Left lung (tissue), 10 donors: ENCODE data around the gene CD63. TPM values are rescaled to one million over a fixed set of nuclear protein-coding genes. Genes with fewer than 3 reads are reported as not detected.

Experiments
- ATAC-seq: fragments of 200-7000 bp; cut with Tn5 transposase; one replicate; pipeline ENCODE4 v1.9.1; 2020; ENCODE audit warnings: moderate library complexity
- DNase-seq, 4 donors: peaks; one replicate each; pipeline ENCODE4 v3.0.0-alpha.2; 2013 to 2020
- H3K27ac ChIP-seq, 2 donors: fragments of 200-600 bp; sonication (generic) in 1 of 2; one replicate each; pipeline versions ENCODE4 v1.5.0 to v1.8.0; 2020 to 2021
- H3K27me3 ChIP-seq, 2 donors: fragments of 200-600 bp; sonication (generic) in 1 of 2; one replicate each; pipeline versions ENCODE4 v1.5.0 to v1.8.0; 2020 to 2021
- H3K36me3 ChIP-seq, 2 donors: fragments of 200-600 bp; sonication (generic) in 1 of 2; one replicate each; pipeline versions ENCODE4 v1.5.0 to v1.8.0; 2020 to 2021
- H3K4me1 ChIP-seq, 2 donors: fragments of 200-600 bp; one replicate each; pipeline ENCODE4 v1.8.0; 2021
- H3K4me3 ChIP-seq, 2 donors: fragments of 200-600 bp; sonication (generic) in 1 of 2; one replicate each; pipeline versions ENCODE4 v1.5.0 to v1.8.0; 2020 to 2021; ENCODE audit warnings: mild to moderate bottlenecking in 1 of 2
- H3K9me3 ChIP-seq, 2 donors: fragments of 200-600 bp; sonication (generic) in 1 of 2; one replicate each; pipeline versions ENCODE4 v1.5.0 to v1.8.0; 2020 to 2021
- intact Hi-C, 2 donors: fragments of 100-400 bp; cut with DNase I; formaldehyde crosslinking; loops; one replicate each; pipeline versions ENCODE4 v1.11.2 to v1.14.2; 2022
- polyA plus RNA-seq, 6 donors: library from polyadenylated mRNA; unstranded; fragments of 120-200 nt; gene quantifications; one replicate each; pipeline ENCODE4 v1.2.1, GENCODE V29; 2013; ENCODE audit not compliant: insufficient read length in 6 of 6
- total RNA-seq, 2 donors: library from RNA; stranded (reverse); fragmentation: NEBNext Ultra II Directional; extraction: Animal tissue kit (Norgen Biotek cat#: 25700); gene quantifications; one replicate each; pipeline ENCODE4 v1.2.1, GENCODE V29; 2021
- TF ChIP-seq, protein P1 (sequence below), 2 donors: fragments of 200-600 bp; sonication (generic) in 1 of 2; IDR thresholded peaks; one replicate each; pipeline versions ENCODE4 v1.5.0 to v1.8.0; 2021; ENCODE audit warnings: antibody characterized with exemption in 2 of 2
- donor health status: DM: no; HTN: yes; CAD: no.
- donor health status: DM: no; HTN: no; CAD: no.

CD63 gene
- total and polyA plus RNA-seq, 8 donors = 585 to 1,766 (median 677) TPM

DNA sequence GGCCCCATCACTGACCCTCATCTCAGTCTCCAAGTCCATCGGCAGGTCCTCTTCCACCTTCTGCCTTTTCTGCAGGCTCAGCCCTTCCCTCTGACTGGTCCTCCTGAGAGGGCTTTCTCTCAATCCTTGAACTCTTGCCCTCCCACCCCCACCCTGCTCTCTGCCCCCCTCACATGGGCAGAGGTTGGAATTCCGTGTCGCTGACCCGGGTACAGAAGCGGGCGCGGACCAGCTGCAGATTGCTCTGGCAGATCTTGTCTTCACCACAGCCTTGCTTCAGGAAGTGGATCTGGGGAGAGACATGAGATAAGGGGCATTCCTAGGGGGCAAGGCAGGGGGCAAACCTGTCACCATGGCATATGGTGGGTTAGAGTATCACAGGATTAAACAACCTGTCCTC, 33.5 kb downstream of the CD63 start:
- no peaks in the 10 kb centered on the region for H3K4me1 ChIP-seq
- no peak overlapping the region for H3K4me3 ChIP-seq
- ATAC-seq (no peak), DNase-seq (peak in 1 of 4 donors; percentile 15)
- TF ChIP-seq, protein P1, sequence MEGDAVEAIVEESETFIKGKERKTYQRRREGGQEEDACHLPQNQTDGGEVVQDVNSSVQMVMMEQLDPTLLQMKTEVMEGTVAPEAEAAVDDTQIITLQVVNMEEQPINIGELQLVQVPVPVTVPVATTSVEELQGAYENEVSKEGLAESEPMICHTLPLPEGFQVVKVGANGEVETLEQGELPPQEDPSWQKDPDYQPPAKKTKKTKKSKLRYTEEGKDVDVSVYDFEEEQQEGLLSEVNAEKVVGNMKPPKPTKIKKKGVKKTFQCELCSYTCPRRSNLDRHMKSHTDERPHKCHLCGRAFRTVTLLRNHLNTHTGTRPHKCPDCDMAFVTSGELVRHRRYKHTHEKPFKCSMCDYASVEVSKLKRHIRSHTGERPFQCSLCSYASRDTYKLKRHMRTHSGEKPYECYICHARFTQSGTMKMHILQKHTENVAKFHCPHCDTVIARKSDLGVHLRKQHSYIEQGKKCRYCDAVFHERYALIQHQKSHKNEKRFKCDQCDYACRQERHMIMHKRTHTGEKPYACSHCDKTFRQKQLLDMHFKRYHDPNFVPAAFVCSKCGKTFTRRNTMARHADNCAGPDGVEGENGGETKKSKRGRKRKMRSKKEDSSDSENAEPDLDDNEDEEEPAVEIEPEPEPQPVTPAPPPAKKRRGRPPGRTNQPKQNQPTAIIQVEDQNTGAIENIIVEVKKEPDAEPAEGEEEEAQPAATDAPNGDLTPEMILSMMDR (IDR thresholded peaks at IDR 0.05) = no peak
- intact Hi-C loops = no loop called here
- no peaks in the 10 kb centered on the region for H3K27me3 ChIP-seq
- H3K27ac ChIP-seq = no peak overlapping the region
- no peaks in the 10 kb centered on the region for H3K9me3 ChIP-seq
- peaks cover 0 to 4% of the 10 kb centered on the region in 2 donors for H3K36me3 ChIP-seq

DNA sequence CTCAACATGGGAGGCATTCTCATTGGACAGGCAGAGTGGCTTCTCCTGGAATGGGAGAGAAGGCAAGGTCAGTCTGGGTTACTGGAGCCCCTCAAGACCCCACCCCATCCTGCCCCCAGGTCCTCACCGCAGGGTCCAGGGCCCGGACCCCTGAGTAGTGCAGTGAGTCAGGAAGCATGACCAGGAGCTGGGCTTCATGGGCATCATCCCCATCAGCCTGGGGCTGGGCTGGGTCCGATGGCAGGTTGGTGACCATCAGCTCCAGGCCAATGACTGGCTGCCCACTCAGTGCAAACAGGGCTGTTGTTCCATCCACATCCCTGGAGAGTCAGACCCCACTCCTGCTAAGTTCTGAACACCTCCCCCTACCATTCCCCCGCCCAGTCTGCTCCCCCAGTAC, 34.2 kb downstream of the CD63 start:
- Histone ChIP-seq H3K36me3 (peaks cover 0 to 4% of the 10 kb centered on the region in 2 donors), H3K4me3 (no peak overlapping the region), H3K27me3 (no peaks in the 10 kb centered on the region), H3K4me1 (no peaks in the 10 kb centered on the region), H3K27ac (no peak overlapping the region), H3K9me3 (no peaks in the 10 kb centered on the region)
- intact Hi-C loops = no loop called here
- TF ChIP-seq, protein P1 (IDR thresholded peaks at IDR 0.05) = no peak
- no peak for ATAC-seq
- DNase-seq = peak in 1 of 4 donors; percentile 3

DNA sequence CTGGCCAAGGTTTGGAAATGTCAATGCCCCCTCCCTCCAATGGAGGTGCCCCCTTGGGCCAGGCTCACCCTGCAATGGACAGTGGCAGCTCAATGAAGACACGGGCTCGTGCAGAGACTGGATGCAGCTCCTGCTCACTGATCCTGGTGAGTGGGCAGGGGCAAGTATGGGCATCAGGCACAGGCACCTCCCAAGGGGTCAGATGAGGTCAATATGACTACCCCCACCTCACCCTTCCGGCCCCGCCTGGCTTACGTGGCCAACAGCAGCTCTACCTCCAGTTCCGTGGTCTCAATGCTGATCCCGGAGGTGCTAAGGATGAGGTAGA, 34.7 kb downstream of the CD63 start:
- Histone ChIP-seq H3K4me1 (no peaks in the 10 kb centered on the region), H3K4me3 (no peak overlapping the region), H3K27ac (no peak overlapping the region), H3K27me3 (no peaks in the 10 kb centered on the region), H3K9me3 (no peaks in the 10 kb centered on the region), H3K36me3 (peaks cover 0 to 4% of the 10 kb centered on the region in 2 donors)
- no peak for DNase-seq
- TF ChIP-seq, protein P1 (IDR thresholded peaks at IDR 0.05) = no peak
- intact Hi-C loops = no loop called here
- ATAC-seq = no peak

DNA sequence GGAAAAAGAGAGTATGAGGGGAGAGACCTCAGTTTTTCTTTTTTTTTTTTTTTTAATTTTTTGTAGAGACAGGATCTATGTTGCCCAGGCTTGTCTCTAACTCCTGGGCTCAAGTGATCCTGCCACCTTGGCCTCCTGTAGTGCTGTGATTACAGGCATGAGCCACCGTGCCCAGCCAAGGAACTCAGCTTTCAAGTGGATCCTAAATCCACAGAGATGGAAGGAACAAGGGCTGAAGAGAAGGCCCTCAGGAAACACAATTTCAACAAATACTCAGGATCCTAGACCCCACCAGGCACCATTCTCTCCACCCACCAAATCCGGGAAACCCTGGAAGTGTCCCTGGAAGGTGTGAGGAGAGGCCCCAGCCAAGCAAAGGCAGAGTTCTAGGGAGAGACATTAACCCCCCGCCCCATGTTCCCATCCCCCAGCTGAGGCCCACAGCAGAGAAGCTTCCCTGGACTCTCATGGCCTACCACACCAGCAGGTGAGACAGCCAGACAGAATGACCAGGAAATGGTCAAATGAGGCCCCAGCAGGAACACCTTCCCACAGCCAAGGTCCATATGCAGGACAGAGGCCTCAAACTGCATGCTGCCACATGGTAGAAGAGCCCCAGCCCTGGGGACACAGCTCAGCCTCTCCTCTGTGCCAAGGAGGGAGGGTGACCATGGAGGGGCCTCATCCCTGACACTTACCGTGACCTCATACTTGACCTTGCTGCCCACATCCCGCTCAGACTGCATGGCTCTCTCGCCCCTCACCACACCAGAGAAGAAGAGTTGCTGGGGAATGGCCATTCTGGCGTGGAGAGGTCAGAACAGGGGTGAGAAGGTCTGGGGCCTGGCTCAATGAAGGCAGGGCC, 35.3 kb downstream of the CD63 start:
- Histone ChIP-seq H3K4me1 (no peaks in the 10 kb centered on the region), H3K27me3 (no peaks in the 10 kb centered on the region), H3K9me3 (no peaks in the 10 kb centered on the region), H3K4me3 (no peak overlapping the region), H3K27ac (no peak overlapping the region), H3K36me3 (peaks cover 0 to 4% of the 10 kb centered on the region in 2 donors)
- ATAC-seq (no peak), DNase-seq (peak in 1 of 4 donors; percentile 20)
- TF ChIP-seq, protein P1 (IDR thresholded peaks at IDR 0.05) = no peak
- intact Hi-C loops = no loop called here

DNA sequence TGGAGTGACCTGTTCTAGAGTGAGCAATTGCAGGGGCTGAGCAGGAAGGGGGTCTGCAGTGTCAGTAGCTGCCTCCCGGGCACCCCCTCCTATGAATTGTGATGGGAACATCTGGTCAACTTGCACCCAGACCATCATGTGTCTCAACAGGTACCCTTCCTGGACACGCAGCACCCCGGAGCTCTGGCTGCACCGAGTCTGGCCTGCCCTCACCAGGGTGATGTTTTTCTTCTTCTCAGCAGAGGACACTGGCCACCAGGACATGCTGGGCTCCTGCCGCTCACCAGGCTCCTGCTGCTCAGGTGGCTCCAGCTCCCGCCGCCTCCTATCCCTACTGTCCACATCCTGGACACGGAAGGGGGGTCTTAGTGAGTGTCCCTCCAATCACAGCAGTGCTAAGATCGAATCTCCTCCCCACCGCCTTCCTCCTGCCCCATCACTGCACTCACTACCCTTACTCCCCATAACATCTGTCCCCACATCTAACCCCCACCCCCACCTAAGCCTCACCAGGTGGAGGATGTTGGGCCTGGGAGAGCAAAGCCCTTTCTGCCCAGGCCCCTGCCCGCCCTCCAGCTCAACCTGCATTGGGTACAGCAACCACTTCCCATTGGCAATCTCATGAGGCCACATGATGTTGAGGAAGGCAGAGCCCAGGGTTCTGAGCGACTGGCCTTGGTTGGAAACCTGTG, 36.0 kb downstream of the CD63 start:
- TF ChIP-seq, protein P1 (IDR thresholded peaks at IDR 0.05) = no peak
- intact Hi-C loops = no loop called here
- H3K4me1 ChIP-seq = no peaks in the 10 kb centered on the region
- no peaks in the 10 kb centered on the region for H3K9me3 ChIP-seq
- H3K27ac ChIP-seq = no peak overlapping the region
- ATAC-seq = no peak
- no peaks in the 10 kb centered on the region for H3K27me3 ChIP-seq
- peaks cover 0 to 4% of the 10 kb centered on the region in 2 donors for H3K36me3 ChIP-seq
- peak in 1 of 4 donors; percentile 14 for DNase-seq
- H3K4me3 ChIP-seq = no peak overlapping the region
